Fibroblast of skin of abdomen (primary cell): ENCODE data around the gene CLRN2.
A peak's percentile ranks its signal among the peaks of the same experiment; 100 is the strongest.
"Not testable (repeated sequence)": the region's sequence is repeated elsewhere in the genome, so short reads cannot be mapped to it uniquely, and the experiment has no call there.

ENCODE experiments used
- DNase-seq: peaks from one replicate; pipeline ENCODE4 v3.0.0-alpha.2; 2013

The CLRN2 gene

GRCh38 chr4:17504081-17504480, 10.9 kb upstream of the CLRN2 start:
- DNase-seq, result no peak

- DNase-seq, result no peak
These were observed 4.4 kb upstream of the CLRN2 start for GRCh38 chr4:17510582-17510981.

GRCh38 chr4:17511051-17511450, 3.9 kb upstream of the CLRN2 start:
- DNase-seq, result no peak

DNA sequence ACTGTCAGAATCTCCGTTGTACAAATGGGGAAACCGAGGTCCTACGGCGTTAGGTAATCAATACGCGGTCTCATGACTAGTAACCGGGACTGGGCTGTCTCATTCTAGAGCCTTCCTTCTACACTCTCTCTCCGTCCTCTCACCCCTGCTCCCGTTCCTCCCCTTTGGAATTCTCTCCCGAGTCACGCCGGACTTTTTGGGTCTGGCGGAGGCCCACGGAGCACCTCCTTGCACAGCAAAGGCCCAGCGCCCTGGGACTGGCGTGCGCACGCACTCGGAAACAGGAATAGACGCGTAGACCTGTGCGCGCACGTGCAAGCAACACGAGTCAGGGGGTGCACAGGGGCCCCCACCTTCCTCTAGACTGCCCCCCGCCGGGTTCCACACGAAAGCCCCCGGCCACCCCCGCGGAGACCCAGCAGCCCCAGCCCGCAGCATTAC, 3.4 kb upstream of the CLRN2 start:
- DNase-seq, result peak; percentile 43

GRCh38 chr4:17511950-17512795, 2.8 kb upstream of the CLRN2 start, which contains the start of gene QDPR:
TSS of gene QDPR (minus strand) at chr4:17512090. CDS start at chr4:17512054, 36 bp downstream.
- peak; percentile 70 for DNase-seq

GRCh38 chr4:17512973-17513665, 1.8 kb upstream of the CLRN2 start:
- no peak for DNase-seq

DNA sequence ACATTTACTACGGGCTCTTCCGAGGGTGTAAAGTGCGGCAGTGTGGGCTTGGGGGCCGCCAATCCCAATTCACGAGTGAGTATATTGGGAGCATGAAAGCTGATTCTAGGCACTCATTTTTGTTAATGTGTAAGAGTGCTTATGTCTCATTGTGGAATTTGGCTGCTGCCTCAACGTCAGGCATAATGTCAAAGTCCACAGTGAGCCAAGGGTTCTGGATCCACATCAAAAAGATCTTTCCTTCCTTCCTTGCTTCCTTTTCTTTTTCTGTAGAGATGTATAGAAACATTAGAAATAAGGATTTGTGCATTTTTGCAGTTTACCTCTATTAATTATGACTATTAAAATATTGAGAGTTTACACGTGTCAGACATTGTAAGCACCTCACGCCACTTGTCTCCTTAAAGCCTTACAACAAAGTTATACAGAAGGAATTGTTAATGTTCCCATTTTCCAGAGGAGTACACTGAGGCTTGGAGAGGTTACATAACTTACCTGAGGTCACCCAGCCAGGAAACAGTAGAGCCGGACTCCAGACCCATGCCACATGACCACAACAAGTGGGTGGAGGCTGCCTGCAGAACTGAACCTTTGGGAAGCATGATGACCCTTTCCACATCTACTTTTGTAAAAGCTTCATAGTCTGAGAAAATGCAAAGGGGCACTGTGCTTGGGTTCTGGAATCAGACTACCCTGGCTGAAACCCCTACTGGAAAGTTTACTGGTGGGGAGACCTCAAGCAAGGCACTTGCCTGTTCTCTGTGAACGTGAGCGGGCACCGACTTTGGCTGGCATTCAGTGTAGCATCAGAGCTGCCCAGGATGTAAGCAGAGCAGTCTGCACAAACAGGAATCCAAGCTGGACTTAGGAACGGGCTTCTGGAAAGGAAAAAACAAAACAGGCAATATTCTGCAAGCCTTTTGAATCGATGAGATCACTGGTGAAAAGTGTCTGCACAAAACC, 761 bp downstream of the CLRN2 start:
- no peak for DNase-seq

GRCh38 chr4:17516980-17517379, 2.0 kb downstream of the CLRN2 start:
- DNase-seq, result no peak

- DNase-seq, result no peak
These were observed 2.7 kb downstream of the CLRN2 start for GRCh38 chr4:17517664-17518063.

GRCh38 chr4:17521595-17521994, 6.6 kb downstream of the CLRN2 start:
- no peak for DNase-seq

GRCh38 chr4:17523662-17524061, 8.7 kb downstream of the CLRN2 start:
- DNase-seq, result no peak

DNA sequence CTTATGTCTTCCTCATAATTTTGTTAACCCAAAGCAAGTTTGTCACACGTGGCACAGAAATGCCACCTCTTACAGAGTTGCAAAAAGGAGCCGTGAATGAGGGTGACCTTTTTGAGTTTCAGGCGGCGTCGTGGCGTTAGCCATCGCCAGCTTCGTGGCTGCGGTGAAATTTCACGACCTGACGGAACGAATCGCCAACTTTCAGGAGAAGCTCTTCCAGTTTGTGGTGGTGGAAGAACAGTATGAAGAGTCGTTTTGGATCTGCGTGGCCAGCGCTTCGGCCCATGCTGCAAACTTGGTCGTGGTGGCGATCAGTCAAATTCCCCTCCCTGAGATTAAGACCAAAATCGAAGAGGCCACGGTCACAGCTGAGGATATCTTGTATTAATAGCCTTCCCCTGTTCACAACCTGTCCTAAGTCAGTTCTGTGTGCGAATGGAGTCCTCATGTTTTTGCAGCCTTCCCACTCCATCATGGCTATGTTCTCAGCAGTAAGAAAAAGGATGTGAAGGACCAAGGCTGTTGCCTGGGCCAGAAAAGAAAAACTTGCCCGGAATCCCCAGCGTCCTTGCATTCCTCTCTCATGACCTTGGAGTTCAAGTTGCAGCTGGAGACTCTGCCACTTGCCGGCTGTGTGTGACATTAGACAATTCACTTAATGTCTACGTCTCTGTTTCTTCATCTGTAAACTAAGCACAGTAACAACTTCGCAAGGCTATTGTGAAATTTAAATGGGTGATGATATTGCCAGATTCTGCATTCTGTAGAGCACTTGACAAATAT, 11.9 kb downstream of the CLRN2 start:
- DNase-seq, result no peak

DNA sequence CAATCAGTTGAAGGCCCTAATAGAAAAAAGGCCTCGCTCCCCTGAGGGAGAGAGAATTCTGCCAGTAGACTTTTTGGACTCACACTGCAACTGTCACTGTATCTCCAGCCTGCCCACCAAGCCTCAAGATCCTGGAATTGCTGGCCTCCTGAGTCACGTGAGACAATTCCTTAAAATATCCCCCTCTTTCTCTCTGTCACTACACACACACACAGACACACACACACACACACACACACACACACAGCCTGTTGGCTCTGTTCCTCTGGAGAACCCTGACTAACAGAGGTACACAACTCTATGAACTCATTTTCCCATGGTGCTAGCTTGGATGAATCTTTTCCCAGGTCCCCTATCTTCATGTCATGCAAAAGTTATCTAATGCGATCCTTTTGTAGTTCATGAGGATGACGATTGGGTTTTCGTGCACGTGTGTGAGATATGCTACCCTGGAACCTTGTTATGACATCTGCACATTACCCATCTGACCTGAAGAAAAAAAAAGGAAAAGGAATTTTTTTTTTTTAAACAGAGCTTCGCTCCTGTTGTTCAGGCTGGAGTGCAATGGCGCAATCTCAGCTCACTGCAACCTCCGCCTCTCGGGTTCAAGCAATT, 13.7 kb downstream of the CLRN2 start:
- no peak for DNase-seq

DNA sequence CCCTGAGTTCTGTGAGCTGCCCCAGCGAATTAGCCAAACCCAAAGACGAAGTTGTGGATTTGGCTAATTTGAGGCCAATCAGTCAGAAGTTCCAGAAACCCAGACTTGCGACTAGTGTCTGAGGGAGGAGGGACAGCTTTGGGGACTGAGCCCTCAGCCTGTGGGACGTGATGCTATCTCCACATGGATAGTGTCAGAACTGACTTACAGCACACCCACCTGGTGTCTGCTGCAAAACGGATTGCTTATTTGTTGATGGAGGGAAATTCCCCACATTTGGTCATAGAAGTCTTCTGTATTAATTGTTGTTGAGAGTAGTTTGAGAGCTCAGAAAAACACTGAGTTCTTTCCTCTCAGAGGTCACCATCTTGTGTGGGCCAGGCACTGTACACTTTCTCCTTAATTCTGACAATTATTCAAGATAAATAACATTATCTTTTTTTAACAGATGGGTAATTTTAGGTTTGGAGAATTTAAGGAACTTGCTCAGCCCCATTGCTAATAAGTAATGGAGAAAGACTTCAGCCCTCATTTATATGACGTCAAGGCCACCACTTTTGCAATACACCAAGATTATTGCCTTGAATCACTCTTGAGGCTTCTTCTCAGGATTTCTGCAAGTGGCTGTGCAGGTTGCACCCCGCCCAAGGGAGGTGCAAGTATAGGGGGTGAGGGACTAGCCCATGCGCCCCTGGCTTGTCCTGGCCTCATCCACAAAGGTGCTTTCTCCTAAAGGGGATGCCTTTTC, 16.7 kb downstream of the CLRN2 start:
- no peak for DNase-seq

DNA sequence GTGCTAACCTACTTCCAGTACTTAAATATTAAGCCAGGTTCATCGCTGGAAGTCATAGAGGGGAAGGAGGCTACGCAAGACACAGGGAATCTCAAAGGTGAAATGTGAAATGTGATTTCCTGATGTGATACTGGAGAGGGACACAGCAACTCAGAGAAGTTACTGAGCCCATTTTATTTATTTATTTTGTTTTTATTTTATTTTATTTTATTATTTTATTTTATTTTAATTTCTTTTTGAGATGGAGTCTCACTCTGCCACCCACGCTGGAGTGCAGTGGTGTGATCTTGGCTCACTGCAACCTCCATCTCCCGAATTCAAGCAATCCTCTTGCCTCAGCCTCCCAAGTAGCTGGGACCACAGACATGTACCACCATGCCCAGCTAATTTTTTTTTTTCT, 19.7 kb downstream of the CLRN2 start:
- no peak for DNase-seq

DNA sequence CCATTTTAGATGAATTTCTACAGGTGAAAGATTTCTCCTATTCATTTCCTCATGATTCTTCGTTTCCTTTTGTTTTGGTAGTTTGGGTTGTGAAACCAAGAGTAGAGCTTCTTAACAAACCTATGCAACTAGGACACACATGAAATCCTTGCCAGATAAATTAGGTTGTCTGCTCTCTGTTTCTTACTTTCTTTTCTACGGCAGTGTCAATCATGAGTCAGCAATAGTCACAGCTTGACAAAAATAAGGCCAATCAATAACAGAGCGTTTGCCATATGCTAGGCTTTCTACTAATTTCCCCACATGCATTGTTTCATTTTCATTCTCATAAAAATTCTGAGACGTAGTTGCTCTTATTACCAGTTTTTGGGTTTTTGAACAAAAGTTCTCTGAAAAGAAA, 20.3 kb downstream of the CLRN2 start:
- DNase-seq, result no peak

- DNase-seq, result no peak
These were observed 20.9 kb downstream of the CLRN2 start for GRCh38 chr4:17535906-17536305.

DNA sequence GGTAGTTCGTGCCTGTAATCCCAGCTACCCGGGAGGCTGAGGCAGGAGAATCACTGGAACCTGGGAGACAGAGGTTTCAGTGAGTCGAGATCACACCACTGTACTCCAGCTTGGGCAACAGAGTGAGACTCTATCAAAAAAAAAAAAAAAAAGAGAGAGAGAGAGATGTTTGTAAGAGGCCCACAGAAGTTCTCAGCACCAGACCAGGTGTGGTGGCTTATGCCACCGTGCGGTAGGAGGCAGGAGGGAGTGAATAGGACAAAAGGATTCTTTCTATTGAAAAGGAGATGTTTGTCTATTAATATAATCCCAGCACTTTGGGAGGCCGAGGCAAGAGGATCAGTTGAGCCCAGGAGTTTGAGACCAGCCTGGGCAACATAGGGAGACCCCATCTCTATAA, 22.1 kb downstream of the CLRN2 start:
- not testable (repeated sequence) for DNase-seq

DNA sequence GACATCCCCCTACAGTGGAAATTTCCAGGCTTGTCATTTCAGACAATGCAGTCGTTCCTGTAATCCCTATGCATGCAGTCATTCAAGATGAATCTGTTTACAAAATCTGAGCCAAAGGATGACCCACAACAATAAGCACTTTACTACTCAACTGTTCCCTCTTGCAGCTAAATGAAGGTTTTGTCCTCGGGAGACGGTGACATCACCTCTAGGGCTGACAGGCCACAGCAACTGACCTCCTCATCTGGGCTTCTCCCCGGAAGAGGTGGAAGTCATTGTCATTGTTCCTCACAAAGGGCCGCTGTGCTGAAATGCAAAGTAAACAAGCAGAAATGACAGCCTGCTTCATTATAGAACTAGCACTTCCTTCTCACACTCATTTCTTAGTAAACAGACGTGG, 29.2 kb downstream of the CLRN2 start:
- no peak for DNase-seq

DNA sequence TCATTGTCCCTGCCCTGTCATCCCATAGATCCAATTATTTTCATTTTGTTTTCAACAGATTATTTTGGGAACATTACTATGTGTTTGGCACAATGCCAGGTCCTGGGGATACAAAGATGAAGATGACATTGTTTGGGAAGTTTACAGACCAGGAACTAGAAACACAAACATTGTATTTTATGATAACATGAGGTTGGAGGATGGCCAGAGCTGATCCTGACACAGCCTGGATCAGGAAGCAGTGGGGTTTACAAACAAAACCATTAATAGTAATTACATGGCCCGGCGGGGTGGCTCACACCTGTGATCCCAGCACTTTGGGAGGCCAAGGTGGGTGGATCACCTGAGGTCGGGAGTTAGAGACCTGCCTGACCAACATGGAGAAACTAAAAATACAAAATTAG, 29.9 kb downstream of the CLRN2 start:
- DNase-seq, result no peak
